SK-N-SH (cell line): Measurements from ENCODE around the gene FAM181A.

Source experiments
- GABPA ChIP-seq: IDR thresholded peaks from 2 replicates; pipeline ENCODE4 v1.4.0; 2012; ENCODE audit warnings: low read depth, mild to moderate bottlenecking
- POLR2AphosphoS5 ChIP-seq: IDR thresholded peaks from 2 replicates; pipeline ENCODE4 v1.6.1; 2012; ENCODE audit warnings: low read depth, low read length
- SMC3 ChIP-seq: IDR thresholded peaks from 2 replicates; pipeline ENCODE4 v1.6.1; 2012; ENCODE audit warnings: low read depth, low read length, improper control_type of control experiment
- TF ChIP-seq, protein P1 (sequence below): fragments of 200-600 bp; sonication (generic); IDR thresholded peaks from 2 replicates; pipeline ENCODE4 v1.6.1; 2017; ENCODE audit warnings: antibody characterized with exemption, mild to moderate bottlenecking, moderate library complexity

GRCh38 chr14:93916498-93916897 lies 10.6 kb upstream of the FAM181A start:
- TF ChIP-seq, protein P1, sequence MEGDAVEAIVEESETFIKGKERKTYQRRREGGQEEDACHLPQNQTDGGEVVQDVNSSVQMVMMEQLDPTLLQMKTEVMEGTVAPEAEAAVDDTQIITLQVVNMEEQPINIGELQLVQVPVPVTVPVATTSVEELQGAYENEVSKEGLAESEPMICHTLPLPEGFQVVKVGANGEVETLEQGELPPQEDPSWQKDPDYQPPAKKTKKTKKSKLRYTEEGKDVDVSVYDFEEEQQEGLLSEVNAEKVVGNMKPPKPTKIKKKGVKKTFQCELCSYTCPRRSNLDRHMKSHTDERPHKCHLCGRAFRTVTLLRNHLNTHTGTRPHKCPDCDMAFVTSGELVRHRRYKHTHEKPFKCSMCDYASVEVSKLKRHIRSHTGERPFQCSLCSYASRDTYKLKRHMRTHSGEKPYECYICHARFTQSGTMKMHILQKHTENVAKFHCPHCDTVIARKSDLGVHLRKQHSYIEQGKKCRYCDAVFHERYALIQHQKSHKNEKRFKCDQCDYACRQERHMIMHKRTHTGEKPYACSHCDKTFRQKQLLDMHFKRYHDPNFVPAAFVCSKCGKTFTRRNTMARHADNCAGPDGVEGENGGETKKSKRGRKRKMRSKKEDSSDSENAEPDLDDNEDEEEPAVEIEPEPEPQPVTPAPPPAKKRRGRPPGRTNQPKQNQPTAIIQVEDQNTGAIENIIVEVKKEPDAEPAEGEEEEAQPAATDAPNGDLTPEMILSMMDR: no peak
- TF ChIP-seq SMC3 (no peak), POLR2AphosphoS5 (no peak), GABPA (no peak)
